GM12864 (cell line): Measurements from ENCODE around the gene SRCIN1.
A peak's percentile ranks its signal among the peaks of the same experiment; 100 is the strongest.

Experiments used
- DNase-seq: peaks from one replicate; pipeline ENCODE4 v3.0.0-alpha.2; 2011; ENCODE audit warnings: low read depth
- H3K4me3 ChIP-seq: 2 replicates; pipeline ENCODE4 v1.5.1; 2011; ENCODE audit warnings: mild to moderate bottlenecking, low read depth, low read length, control low read depth
- CTCF ChIP-seq: IDR thresholded peaks from 2 replicates; pipeline ENCODE4 v1.5.1; 2011; ENCODE audit warnings: low read depth, mild to moderate bottlenecking, moderate library complexity, low read length, control low read depth, inconsistent platforms; ENCODE audit errors: missing control alignments

Gene SRCIN1

GRCh38 chr17:38562215-38562569, 43.6 kb downstream of the SRCIN1 start:
- TF ChIP-seq CTCF = no peak
- no peak overlapping the region for H3K4me3 ChIP-seq
- no peak for DNase-seq

GRCh38 chr17:38561416-38562214, 44.1 kb downstream of the SRCIN1 start:
- DNase-seq = no peak
- no peak overlapping the region for H3K4me3 ChIP-seq
- TF ChIP-seq CTCF = no peak

- TF ChIP-seq CTCF = no peak
- no peak for DNase-seq
- no peak overlapping the region for H3K4me3 ChIP-seq
Observed at GRCh38 chr17:38560503-38561318, 45.0 kb downstream of the SRCIN1 start.

GRCh38 chr17:38559880-38560230, 45.9 kb downstream of the SRCIN1 start:
- no peak overlapping the region; the same call in 1 of the 2 replicates for H3K4me3 ChIP-seq
- TF ChIP-seq CTCF = no peak
- DNase-seq = no peak

GRCh38 chr17:38559051-38559879, 46.5 kb downstream of the SRCIN1 start:
- peak overlapping the region; percentile 64 for H3K4me3 ChIP-seq
- TF ChIP-seq CTCF = peak; percentile 56
- peak; percentile 57 for DNase-seq

GRCh38 chr17:38558728-38559050, 47.1 kb downstream of the SRCIN1 start:
- no peak for TF ChIP-seq CTCF
- DNase-seq = no peak
- H3K4me3 ChIP-seq = peak overlapping the region; percentile 64
